Measurements from ENCODE around the gene HIPK3.
"Not testable (repeated sequence)": the region's sequence is repeated elsewhere in the genome, so short reads cannot be mapped to it uniquely, and the experiment has no call there.

DNA sequence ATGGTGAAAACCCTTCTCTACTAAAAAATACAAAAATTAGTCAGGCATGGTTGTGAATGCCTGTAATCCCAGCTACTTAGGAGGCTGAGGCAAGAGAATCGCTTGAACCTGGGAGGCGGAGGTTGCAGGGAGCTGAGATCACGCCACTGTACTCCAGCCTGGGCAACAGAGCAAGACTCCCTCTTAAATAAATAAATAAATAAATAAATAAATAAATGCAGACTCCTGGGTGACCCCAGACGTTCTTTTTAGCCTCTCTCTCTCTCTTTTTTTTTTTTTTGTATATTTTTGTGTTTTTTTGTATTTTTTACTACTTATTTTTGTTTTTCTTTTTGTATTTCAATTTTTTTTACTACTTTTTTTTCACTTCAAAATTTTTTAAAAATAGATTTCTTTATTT lies 111.3 kb downstream of the HIPK3 start:
- TF ChIP-seq POLR2A (IDR thresholded peaks at IDR 0.05) = not testable (repeated sequence)
- TF ChIP-seq, protein P1, sequence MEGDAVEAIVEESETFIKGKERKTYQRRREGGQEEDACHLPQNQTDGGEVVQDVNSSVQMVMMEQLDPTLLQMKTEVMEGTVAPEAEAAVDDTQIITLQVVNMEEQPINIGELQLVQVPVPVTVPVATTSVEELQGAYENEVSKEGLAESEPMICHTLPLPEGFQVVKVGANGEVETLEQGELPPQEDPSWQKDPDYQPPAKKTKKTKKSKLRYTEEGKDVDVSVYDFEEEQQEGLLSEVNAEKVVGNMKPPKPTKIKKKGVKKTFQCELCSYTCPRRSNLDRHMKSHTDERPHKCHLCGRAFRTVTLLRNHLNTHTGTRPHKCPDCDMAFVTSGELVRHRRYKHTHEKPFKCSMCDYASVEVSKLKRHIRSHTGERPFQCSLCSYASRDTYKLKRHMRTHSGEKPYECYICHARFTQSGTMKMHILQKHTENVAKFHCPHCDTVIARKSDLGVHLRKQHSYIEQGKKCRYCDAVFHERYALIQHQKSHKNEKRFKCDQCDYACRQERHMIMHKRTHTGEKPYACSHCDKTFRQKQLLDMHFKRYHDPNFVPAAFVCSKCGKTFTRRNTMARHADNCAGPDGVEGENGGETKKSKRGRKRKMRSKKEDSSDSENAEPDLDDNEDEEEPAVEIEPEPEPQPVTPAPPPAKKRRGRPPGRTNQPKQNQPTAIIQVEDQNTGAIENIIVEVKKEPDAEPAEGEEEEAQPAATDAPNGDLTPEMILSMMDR (IDR thresholded peaks at IDR 0.05) = not testable (repeated sequence)

All from adrenal gland (tissue), 5 donors.